IPS-15b (cell line): ENCODE measurements around the gene DTWD1.
"Not testable (repeated sequence)": the region's sequence is repeated elsewhere in the genome, so short reads cannot be mapped to it uniquely, and the experiment has no call there.

Source experiments
- H3K27me3 ChIP-seq: one replicate; pipeline ENCODE4 v1.6.1; 2013; ENCODE audit warnings: low read length; ENCODE audit not compliant: control insufficient read depth, insufficient read depth
- H3K36me3 ChIP-seq: one replicate; pipeline ENCODE4 v1.6.1; 2013; ENCODE audit warnings: low read length; ENCODE audit not compliant: control insufficient read depth, insufficient read depth
- H3K4me1 ChIP-seq: one replicate; pipeline ENCODE4 v1.6.1; 2013; ENCODE audit warnings: mild to moderate bottlenecking, low read length; ENCODE audit not compliant: control insufficient read depth, insufficient read depth
- H3K4me3 ChIP-seq: one replicate; pipeline ENCODE4 v1.5.1; 2013; ENCODE audit warnings: low read depth, low read length
- H3K9ac ChIP-seq: one replicate; pipeline ENCODE4 v1.6.1; 2013; ENCODE audit warnings: low read depth, mild to moderate bottlenecking, low read length
- H3K9me3 ChIP-seq: one replicate; pipeline ENCODE4 v1.6.1; 2013; ENCODE audit warnings: mild to moderate bottlenecking, low read length; ENCODE audit not compliant: control insufficient read depth, insufficient read depth

DTWD1 gene

DNA sequence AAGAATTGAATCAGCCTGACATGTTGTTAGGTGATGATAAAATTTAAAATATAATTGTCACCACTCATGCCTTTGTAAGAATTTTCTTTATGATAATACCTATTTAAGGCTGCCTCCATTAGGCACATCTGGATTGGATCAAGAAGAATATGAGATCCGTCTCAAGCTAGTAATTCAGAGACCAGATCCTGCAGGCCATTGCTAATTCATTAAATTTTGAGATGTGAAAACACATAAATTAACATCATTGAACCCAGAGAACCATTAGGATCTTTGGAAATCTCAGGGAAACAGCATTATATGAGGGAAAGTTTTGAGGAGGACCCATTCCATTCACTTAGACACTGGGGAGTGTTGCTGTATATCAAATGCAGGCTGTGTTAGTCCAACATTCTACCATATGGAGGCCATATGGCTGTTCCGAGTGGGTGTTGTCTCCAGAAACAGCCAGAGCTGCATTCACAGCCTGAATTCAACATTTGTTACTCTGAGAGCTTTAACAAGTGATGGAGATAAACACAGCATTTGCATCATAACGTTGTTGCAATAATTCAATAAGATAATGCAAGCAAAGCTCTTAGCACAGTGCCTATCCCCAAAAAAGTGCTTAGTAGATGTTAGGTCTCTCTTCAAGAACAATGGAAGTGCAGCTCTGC lies 67.4 kb downstream of the DTWD1 start:
- Histone ChIP-seq H3K36me3 (no peaks in the 10 kb centered on the region), H3K4me1 (no peaks in the 10 kb centered on the region), H3K27me3 (no peaks in the 10 kb centered on the region), H3K4me3 (no peak overlapping the region), H3K9me3 (no peaks in the 10 kb centered on the region), H3K9ac (no peak overlapping the region)

DNA sequence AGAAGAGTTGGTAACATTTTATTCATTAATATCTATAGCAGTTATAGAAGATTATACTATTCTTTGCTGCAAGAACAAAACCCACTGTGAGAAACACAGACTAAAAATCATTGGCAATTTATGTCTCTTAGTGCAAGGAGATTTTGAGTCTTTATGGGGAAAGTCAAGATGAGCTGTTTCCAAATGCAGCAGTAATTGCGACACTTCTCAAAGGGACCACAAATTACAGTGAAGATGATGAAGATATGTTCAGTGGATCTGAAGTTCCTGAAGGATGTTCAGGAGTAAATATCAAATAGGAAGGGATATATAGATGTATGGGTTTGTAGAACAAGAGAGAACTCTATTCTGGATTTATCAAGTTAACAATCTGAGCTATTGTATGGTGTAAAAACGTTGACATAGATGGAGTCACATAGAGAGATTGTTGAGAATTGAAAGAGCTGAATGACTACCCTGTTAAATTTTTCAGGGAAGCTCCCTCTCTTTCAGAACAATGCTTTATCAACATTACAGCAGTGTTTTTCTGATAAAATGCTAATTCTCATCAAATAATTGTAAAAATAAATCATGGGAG lies 71.8 kb downstream of the DTWD1 start:
- no peaks in the 10 kb centered on the region for H3K27me3 ChIP-seq
- H3K4me3 ChIP-seq, result no peak overlapping the region
- no peak overlapping the region for H3K9ac ChIP-seq
- H3K9me3 ChIP-seq, result no peaks in the 10 kb centered on the region
- H3K4me1 ChIP-seq, result no peaks in the 10 kb centered on the region
- H3K36me3 ChIP-seq, result no peaks in the 10 kb centered on the region

DNA sequence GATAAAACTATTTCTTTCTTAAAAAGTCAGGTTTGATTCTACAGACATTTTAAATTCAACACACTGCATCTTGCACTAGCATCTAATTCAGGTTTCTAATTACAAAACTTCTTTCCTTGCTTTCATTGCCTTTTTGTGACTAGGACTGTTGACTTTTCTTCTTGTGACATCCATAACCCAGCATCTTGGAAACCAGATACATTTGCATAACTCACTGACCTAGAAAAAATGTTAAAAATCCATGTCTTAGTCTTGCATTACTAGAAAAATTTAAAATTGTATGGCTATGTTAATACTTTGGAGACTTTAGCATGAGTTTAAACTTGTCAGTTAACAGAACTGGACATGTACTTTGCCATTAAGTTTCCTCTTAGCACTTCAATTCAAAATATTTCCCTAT lies 72.7 kb downstream of the DTWD1 start:
- no peak overlapping the region for H3K4me3 ChIP-seq

DNA sequence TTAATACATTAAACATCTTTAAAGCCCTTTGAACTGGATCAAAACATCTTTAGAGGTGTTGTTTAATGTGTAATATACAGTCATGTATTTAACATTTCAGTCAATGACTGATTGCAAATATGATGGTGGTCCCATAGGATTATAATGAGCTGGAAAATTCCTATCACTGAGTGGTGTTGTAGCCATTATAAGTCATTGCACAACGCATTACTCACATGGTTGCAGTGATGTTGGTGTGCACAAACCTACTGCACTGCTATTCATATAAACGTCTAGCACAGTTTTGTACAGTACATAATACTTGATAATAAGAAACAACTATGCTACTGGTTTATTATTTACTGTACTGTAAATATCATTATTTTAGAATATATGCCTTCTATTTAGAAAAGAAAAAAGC lies 75.6 kb downstream of the DTWD1 start:
- no peaks in the 10 kb centered on the region for H3K4me1 ChIP-seq
- no peaks in the 10 kb centered on the region for H3K27me3 ChIP-seq

More for the DNA sequence above, 72.7 kb downstream of the DTWD1 start:
- H3K9me3 ChIP-seq, result no peaks in the 10 kb centered on the region
- H3K9ac ChIP-seq, result no peak overlapping the region
- H3K4me1 ChIP-seq, result no peaks in the 10 kb centered on the region
- H3K36me3 ChIP-seq, result no peaks in the 10 kb centered on the region
- no peaks in the 10 kb centered on the region for H3K27me3 ChIP-seq

DNA sequence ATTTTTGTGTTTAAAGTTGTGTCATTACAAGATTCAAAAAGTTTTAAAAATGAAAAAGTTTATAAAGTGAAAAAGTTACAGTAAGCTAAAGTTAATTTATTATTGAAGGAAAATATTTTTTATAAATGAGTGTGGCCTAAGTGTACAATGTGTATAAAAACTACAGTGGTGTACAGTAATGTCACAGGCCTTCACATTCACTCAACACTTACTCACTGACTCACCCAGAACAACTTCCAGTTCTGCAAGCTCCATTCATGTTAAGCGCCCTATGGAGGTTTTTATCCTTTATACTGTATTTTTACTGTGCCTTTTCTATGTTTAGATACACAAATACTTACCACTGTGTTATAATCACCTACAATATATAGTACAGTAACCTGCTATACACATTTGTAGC lies 76.3 kb downstream of the DTWD1 start:
- H3K9me3 ChIP-seq, result no peaks in the 10 kb centered on the region
- H3K27me3 ChIP-seq, result no peaks in the 10 kb centered on the region
- H3K4me1 ChIP-seq, result no peaks in the 10 kb centered on the region
- H3K9ac ChIP-seq, result no peak overlapping the region
- no peak overlapping the region for H3K4me3 ChIP-seq
- H3K36me3 ChIP-seq, result no peaks in the 10 kb centered on the region

More for the DNA sequence above, 75.6 kb downstream of the DTWD1 start:
- Histone ChIP-seq H3K9me3 (no peaks in the 10 kb centered on the region), H3K4me3 (no peak overlapping the region), H3K36me3 (no peaks in the 10 kb centered on the region), H3K9ac (no peak overlapping the region)

DNA sequence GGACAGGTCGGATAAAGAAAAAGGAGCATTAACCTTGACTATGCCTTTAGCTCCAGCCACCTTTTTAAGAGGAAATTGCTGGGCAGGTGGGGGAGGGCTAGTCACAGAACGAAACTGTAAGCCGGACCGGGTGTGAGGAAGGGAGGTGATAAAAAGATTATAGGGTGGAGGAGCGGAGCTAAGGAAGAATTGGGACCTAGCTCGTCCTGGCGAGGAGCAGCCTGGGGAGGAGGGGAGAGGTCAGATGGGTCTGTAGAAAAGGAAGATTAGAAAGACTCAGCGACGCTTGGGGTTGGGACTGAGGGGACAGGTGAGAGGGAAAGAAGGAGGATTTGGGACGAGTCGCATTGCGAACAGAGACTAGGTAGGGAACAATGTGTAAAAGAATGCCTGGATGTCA lies 82.1 kb downstream of the DTWD1 start:
- not testable (repeated sequence) for H3K9ac ChIP-seq, H3K9me3 ChIP-seq, H3K27me3 ChIP-seq, H3K36me3 ChIP-seq, H3K4me1 ChIP-seq, H3K4me3 ChIP-seq
